ENCODE data around the gene AHR. TPM values are rescaled to one million over a fixed set of nuclear protein-coding genes. Genes with fewer than 3 reads are reported as not detected.

AHR gene
- polyA plus RNA-seq, 2 donors, result 4.7 to 7.8 TPM

DNA sequence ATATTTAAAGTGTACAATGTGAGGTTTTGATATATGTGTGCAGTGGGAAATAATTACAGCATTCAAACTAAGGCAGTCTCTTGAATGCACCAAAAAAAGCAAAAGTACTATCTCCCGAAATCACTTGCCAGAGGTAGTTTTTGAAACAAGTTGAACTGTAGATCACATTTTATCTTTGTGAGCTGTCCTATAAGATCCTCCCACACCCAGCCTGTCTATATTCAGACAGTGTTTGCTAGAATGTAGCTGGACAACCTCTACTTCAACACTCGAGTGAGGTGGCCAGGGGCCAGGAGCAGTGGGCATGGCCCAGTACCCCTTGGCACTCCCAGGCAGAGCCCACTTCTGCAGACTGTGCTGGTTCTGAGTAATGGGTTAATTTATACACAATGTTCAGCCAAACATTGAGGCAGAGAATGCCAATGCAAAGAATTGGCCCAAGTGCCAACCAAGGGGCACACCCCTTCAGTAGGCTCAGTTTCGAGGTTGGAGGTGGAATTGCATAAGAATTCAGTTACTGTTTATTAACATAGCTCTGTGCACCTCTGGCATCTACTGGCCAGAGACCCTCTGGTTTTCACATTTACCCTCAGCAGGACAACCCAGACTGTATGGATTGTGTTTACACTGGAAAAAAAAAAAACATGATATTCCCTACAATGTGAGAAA lies 70.5 kb downstream of the AHR start:
- 69 to 73% methylated on average over 3 of the region's 3 CpGs for WGBS, 2 donors
- H3K27ac ChIP-seq (ENCODE audit: low read depth in 2 of 2, low read length in 1 of 2), result peak overlapping the region in 1 of 2 donors; percentile 4
- H3K4me1 ChIP-seq (ENCODE audit: control insufficient read depth in 2 of 2, insufficient read depth in 2 of 2, low read length in 1 of 2), result peaks cover 0 to 10% of the 10 kb centered on the region in 2 donors
- no peaks in the 10 kb centered on the region for H3K36me3 ChIP-seq (ENCODE audit: control insufficient read depth in 2 of 2, insufficient read depth in 2 of 2, low read length in 1 of 2)
- H3K9me3 ChIP-seq (ENCODE audit: control insufficient read depth in 2 of 2, insufficient read depth in 1 of 2, low read depth in 1 of 2, low read length in 1 of 2), result no peaks in the 10 kb centered on the region
- no peak overlapping the region for H3K4me3 ChIP-seq (ENCODE audit: low read depth in 1 of 2, low read length in 2 of 2)
- H3K27me3 ChIP-seq (ENCODE audit: control insufficient read depth in 1 of 2, insufficient read depth in 2 of 2, low read length in 2 of 2), result no peaks in the 10 kb centered on the region

DNA sequence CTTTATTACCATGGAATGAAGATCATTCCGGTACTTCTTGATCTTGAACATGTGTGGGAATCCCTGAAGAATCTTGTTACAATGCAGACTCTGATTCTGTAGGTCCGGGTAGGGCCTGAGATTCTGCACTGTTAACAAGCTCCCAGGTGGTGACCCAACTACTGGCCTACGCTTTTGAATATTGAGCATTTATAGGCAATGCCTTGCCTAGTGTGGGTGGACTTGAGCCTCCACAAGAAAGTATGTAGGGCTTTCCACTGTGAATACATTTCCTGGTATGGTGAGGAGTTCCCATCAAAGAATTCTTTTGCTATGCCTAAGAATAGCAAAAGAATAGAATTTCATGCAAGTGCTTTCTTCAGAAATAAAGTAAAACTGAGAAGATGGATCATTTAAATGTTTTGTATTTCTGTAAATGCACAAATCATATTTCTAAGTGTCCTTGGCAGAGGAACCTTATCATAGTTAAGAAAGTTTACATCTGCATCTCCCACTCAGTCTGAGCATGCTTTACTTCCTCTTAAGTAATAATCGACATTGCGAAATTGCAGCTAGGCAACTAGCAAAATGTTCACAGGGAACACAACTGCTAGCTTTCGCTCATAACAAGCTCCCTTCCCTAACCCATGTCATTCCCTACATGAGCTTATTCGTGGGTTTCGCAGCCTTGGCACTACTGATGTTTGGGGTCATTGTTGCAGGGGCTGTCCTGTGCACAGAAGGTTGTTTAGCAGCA lies 71.4 kb downstream of the AHR start:
- peaks cover 0 to 10% of the 10 kb centered on the region in 2 donors for H3K4me1 ChIP-seq (ENCODE audit: control insufficient read depth in 2 of 2, insufficient read depth in 2 of 2, low read length in 1 of 2)
- no peaks in the 10 kb centered on the region for H3K36me3 ChIP-seq (ENCODE audit: control insufficient read depth in 2 of 2, insufficient read depth in 2 of 2, low read length in 1 of 2)
- no peaks in the 10 kb centered on the region for H3K27me3 ChIP-seq (ENCODE audit: control insufficient read depth in 1 of 2, insufficient read depth in 2 of 2, low read length in 2 of 2)
- H3K27ac ChIP-seq (ENCODE audit: low read depth in 2 of 2, low read length in 1 of 2), result peak overlapping the region; percentile 31 to 35
- H3K4me3 ChIP-seq (ENCODE audit: low read depth in 1 of 2, low read length in 2 of 2), result no peak overlapping the region
- no peaks in the 10 kb centered on the region for H3K9me3 ChIP-seq (ENCODE audit: control insufficient read depth in 2 of 2, insufficient read depth in 1 of 2, low read depth in 1 of 2, low read length in 1 of 2)
- 57 to 58% methylated on average over 8 of the region's 8 CpGs for WGBS, 2 donors

DNA sequence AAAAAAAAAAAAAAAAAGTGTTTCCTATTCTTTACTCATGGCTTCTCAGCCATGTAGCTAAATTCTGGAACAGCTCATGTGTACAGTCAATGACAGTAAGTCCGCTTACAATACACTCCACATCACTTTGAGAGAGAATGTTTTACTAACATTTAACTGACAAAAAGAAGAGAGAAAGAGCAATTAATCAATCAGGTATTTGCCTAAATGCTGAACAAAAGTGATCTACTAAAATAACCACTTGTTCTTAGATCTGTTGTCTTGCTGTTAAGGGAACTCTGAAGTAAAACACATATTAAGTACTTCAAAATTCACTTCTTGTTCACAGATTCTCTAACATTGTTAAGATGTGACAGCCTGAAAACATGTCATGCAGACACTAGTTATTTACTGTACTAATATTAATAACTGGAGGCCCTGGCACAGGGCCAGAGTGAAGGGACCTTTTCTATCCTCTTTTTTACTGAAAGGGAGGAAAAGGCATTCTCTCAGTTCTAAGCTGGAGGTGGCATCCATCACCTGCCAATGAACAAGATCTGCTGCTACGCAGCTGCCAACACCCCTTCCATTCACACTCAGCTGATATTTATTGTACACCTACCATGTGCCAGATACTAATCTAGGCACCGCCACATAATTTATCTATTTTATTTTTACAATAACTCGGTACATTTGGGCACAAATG lies 72.6 kb downstream of the AHR start:
- Histone ChIP-seq H3K9me3 (ENCODE audit: control insufficient read depth in 2 of 2, insufficient read depth in 1 of 2, low read depth in 1 of 2, low read length in 1 of 2) (no peaks in the 10 kb centered on the region), H3K4me1 (ENCODE audit: control insufficient read depth in 2 of 2, insufficient read depth in 2 of 2, low read length in 1 of 2) (peaks cover 0 to 10% of the 10 kb centered on the region in 2 donors), H3K36me3 (ENCODE audit: control insufficient read depth in 2 of 2, insufficient read depth in 2 of 2, low read length in 1 of 2) (no peaks in the 10 kb centered on the region), H3K27ac (ENCODE audit: low read depth in 2 of 2, low read length in 1 of 2) (peak overlapping the region; percentile 22 to 61), H3K4me3 (ENCODE audit: low read depth in 1 of 2, low read length in 2 of 2) (no peak overlapping the region), H3K27me3 (ENCODE audit: control insufficient read depth in 1 of 2, insufficient read depth in 2 of 2, low read length in 2 of 2) (no peaks in the 10 kb centered on the region)
- WGBS, 2 donors, result 66 to 76% methylated on average over 4 of the region's 4 CpGs

DNA sequence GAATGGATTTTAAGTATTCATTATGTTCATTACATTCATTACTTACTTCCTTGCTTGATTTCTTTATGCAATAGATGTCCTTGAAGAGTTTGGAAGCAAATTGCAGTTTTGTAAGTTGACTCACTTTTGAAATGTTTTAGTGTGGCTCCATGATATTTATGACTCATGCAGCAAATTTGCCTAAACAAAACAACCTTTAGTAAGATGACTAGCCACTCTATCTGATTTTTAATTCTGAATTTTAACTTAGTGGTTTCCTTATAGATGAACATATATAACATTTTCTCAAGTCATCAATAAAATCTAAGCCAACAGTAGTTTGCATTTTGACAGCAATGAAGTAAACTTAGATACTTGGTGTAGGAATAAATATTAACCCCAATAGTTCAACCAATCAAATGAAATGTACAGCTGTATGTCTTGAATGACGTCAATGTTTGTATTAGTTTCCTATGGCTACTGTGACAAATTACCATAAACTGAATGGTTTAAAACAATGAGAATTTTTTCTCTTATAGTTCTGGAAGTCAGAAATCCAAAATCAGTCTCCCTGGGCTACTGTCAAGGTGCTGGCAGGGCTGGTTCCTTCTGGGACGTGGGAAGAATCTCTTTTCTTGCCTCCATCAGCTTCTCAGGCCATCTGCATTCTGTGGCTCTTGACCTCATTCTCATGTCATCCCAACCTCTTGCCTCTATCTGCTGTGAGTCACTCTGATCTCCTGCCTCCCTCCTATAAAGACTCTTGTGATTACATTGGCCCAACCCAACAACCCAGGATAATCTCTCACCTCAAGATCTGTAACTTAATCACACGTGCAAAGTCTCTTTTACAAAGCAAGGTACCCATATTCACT lies 73.4 kb downstream of the AHR start:
- H3K27ac ChIP-seq (ENCODE audit: low read depth in 2 of 2, low read length in 1 of 2), result peak overlapping the region in 1 of 2 donors; percentile 40
- no peak overlapping the region for H3K4me3 ChIP-seq (ENCODE audit: low read depth in 1 of 2, low read length in 2 of 2)
- H3K36me3 ChIP-seq (ENCODE audit: control insufficient read depth in 2 of 2, insufficient read depth in 2 of 2, low read length in 1 of 2), result no peaks in the 10 kb centered on the region
- peaks cover 0 to 10% of the 10 kb centered on the region in 2 donors for H3K4me1 ChIP-seq (ENCODE audit: control insufficient read depth in 2 of 2, insufficient read depth in 2 of 2, low read length in 1 of 2)
- no peaks in the 10 kb centered on the region for H3K9me3 ChIP-seq (ENCODE audit: control insufficient read depth in 2 of 2, insufficient read depth in 1 of 2, low read depth in 1 of 2, low read length in 1 of 2)
- WGBS, 2 donors, result 48 to 49% methylated on average over 3 of the region's 3 CpGs
- no peaks in the 10 kb centered on the region for H3K27me3 ChIP-seq (ENCODE audit: control insufficient read depth in 1 of 2, insufficient read depth in 2 of 2, low read length in 2 of 2)

DNA sequence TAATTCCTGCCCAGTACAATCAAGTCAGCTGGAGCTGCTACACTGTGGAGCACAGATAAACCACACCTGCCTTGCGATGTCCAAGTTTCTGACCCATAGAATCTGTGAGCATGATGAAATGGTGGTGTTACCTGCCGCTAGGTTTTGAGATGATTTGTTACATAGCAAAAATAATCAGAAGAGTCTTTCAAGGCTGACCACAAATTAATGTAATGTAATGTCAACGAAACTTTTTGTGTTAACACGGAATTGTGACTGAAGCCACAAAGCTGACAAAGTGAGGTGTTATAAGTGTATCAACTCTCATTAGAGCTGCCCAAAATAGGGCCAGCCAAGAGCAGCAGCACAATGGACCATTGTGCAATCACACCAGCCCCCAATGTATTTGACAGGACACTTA lies 75.7 kb downstream of the AHR start:
- no peaks in the 10 kb centered on the region for H3K36me3 ChIP-seq (ENCODE audit: control insufficient read depth in 2 of 2, insufficient read depth in 2 of 2, low read length in 1 of 2)
- no peaks in the 10 kb centered on the region for H3K9me3 ChIP-seq (ENCODE audit: control insufficient read depth in 2 of 2, insufficient read depth in 1 of 2, low read depth in 1 of 2, low read length in 1 of 2)
- WGBS, 2 donors, result 91 to 93% methylated on average over 4 of the region's 4 CpGs
- H3K4me3 ChIP-seq (ENCODE audit: low read depth in 1 of 2, low read length in 2 of 2), result no peak overlapping the region
- H3K4me1 ChIP-seq (ENCODE audit: control insufficient read depth in 2 of 2, insufficient read depth in 2 of 2, low read length in 1 of 2), result peaks cover 0 to 6% of the 10 kb centered on the region in 2 donors
- H3K27ac ChIP-seq (ENCODE audit: low read depth in 2 of 2, low read length in 1 of 2), result no peak overlapping the region
- no peaks in the 10 kb centered on the region for H3K27me3 ChIP-seq (ENCODE audit: control insufficient read depth in 1 of 2, insufficient read depth in 2 of 2, low read length in 2 of 2)

DNA sequence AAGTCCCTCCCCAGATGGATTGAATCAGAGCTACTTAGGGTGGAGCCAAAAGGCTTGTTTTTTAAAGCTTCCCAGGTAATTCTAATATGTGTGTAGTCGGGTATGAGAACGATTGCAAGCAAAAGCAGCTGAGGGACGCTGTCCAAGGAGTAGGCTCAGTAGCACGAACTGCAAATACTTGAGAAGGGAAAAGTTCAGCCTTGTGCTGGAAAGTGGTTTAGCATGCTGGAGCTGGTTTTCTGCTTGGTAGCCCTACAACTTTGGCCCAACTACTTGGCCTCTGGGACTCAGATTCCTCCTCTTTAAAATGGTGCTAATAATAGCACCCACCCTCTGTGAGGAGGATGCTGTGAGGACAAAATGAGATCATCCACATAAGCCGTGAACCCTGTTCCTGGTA lies 76.2 kb downstream of the AHR start:
- Histone ChIP-seq H3K36me3 (ENCODE audit: control insufficient read depth in 2 of 2, insufficient read depth in 2 of 2, low read length in 1 of 2) (no peaks in the 10 kb centered on the region), H3K27me3 (ENCODE audit: control insufficient read depth in 1 of 2, insufficient read depth in 2 of 2, low read length in 2 of 2) (no peaks in the 10 kb centered on the region), H3K4me1 (ENCODE audit: control insufficient read depth in 2 of 2, insufficient read depth in 2 of 2, low read length in 1 of 2) (peaks cover 0 to 5% of the 10 kb centered on the region in 2 donors), H3K9me3 (ENCODE audit: control insufficient read depth in 2 of 2, insufficient read depth in 1 of 2, low read depth in 1 of 2, low read length in 1 of 2) (no peaks in the 10 kb centered on the region), H3K27ac (ENCODE audit: low read depth in 2 of 2, low read length in 1 of 2) (no peak overlapping the region), H3K4me3 (ENCODE audit: low read depth in 1 of 2, low read length in 2 of 2) (no peak overlapping the region)
- WGBS, 2 donors, result 78 to 87% methylated on average over 5 of the region's 5 CpGs

DNA sequence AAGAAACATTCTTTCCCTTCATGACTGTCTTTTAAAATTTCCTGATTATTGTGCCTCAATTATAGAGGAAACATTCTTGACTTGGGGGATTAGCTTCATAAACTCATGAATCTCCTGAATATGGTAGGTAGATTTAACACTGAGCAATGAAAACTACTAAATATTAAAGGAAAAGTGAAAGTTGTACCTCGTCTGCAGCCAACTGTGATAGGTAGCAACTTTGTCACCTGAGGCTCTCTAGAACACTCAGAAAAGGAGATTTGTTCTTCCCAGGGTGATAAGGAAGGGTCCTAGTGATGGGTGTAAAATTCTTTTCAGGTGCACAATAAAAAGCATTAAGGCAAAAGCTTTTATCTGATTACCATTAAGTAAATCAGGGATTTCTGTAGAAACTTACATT lies 78.1 kb downstream of the AHR start:
- no peaks in the 10 kb centered on the region for H3K9me3 ChIP-seq (ENCODE audit: control insufficient read depth in 2 of 2, insufficient read depth in 1 of 2, low read depth in 1 of 2, low read length in 1 of 2)
- H3K36me3 ChIP-seq (ENCODE audit: control insufficient read depth in 2 of 2, insufficient read depth in 2 of 2, low read length in 1 of 2), result no peaks in the 10 kb centered on the region
- H3K4me1 ChIP-seq (ENCODE audit: control insufficient read depth in 2 of 2, insufficient read depth in 2 of 2, low read length in 1 of 2), result no peaks in the 10 kb centered on the region
- no peak overlapping the region for H3K27ac ChIP-seq (ENCODE audit: low read depth in 2 of 2, low read length in 1 of 2)
- H3K27me3 ChIP-seq (ENCODE audit: control insufficient read depth in 1 of 2, insufficient read depth in 2 of 2, low read length in 2 of 2), result no peaks in the 10 kb centered on the region
- 78 to 80% methylated on average over 1 of the region's 1 CpG for WGBS, 2 donors
- H3K4me3 ChIP-seq (ENCODE audit: low read depth in 1 of 2, low read length in 2 of 2), result no peak overlapping the region

DNA sequence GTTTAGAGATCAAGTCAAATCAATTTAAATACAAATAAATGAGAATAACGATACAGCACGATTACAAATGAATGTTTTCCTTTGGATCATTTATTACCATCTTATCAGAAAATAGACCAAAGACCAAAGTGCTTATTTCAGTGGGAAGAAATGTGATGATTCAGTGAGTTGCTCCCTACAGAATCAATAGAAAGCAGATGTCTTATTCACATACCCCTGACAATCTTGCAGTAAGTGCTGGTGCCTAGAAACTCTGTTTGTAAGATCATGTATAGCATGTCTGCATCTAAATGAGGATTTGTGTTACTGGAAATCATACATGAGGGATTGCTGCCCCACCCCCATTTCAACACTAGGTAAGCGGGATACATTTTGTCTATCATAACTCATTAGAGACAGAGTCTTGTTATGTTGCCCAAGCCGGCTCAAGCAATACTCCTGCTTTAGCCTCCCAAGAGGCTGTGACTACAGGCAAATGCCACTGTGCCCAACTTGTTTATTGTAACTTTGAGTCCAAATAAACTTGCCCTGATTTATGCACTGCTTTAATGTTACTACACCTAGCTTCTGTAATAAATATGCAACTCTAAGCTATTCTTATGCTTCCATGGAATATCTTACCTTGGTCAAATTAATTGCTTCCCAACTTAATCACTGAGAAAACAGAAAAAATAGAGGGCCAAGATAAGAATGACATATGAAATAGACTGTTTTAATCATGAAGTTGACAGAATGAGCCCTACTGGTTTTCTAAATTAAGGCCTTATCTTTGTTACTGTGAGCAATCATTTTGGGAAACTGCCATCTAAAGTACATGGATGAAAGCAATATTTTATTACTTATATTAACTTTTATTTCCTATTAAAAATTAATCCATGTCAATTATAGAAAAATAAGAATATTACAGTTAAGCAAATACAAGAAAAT lies 82.5 kb downstream of the AHR start:
- Histone ChIP-seq H3K36me3 (ENCODE audit: control insufficient read depth in 2 of 2, insufficient read depth in 2 of 2, low read length in 1 of 2) (no peaks in the 10 kb centered on the region), H3K9me3 (ENCODE audit: control insufficient read depth in 2 of 2, insufficient read depth in 1 of 2, low read depth in 1 of 2, low read length in 1 of 2) (no peaks in the 10 kb centered on the region), H3K4me3 (ENCODE audit: low read depth in 1 of 2, low read length in 2 of 2) (no peak overlapping the region), H3K4me1 (ENCODE audit: control insufficient read depth in 2 of 2, insufficient read depth in 2 of 2, low read length in 1 of 2) (no peaks in the 10 kb centered on the region), H3K27me3 (ENCODE audit: control insufficient read depth in 1 of 2, insufficient read depth in 2 of 2, low read length in 2 of 2) (no peaks in the 10 kb centered on the region), H3K27ac (ENCODE audit: low read depth in 2 of 2, low read length in 1 of 2) (no peak overlapping the region)
- WGBS, 2 donors, result 68 to 88% methylated on average over 4 of the region's 4 CpGs

All from esophagus (tissue), 2 donors.